ENCODE measurements around the gene SAMD13.

GRCh38 chr1:84379138-84379916, 77.8 kb downstream of the SAMD13 start:
- TF ChIP-seq CTCF (IDR thresholded peaks at IDR 0.05) (no peak), POLR2AphosphoS5 (IDR thresholded peaks at IDR 0.05; ENCODE audit: low read depth, low read length) (no peak), REST (IDR thresholded peaks at IDR 0.05; ENCODE audit: insufficient read depth in 1 of 2, low read depth in 2 of 2, low read length in 1 of 2) (no peak), SIN3A (IDR thresholded peaks at IDR 0.05; ENCODE audit: borderline replicate concordance, insufficient read depth, low read depth, low read length) (no peak), TCF7L2 (IDR thresholded peaks at IDR 0.05; ENCODE audit: low read depth, low read length) (no peak)

Measured in Panc1 (cell line).